Nephron progenitor cell (in vitro differentiated cells): Measurements from ENCODE around the gene MIEN1.
"Not testable (repeated sequence)": the region's sequence is repeated elsewhere in the genome, so short reads cannot be mapped to it uniquely, and the experiment has no call there.

Source experiments
- DNase-seq: peaks from one replicate; pipeline ENCODE4 v3.0.0; 2021
- H3K27ac Mint-ChIP-seq: 2 replicates; pipeline ENCODE4 v1.8.0; 2021; ENCODE audit warnings: mild to moderate bottlenecking, moderate library complexity, mixed read lengths
- H3K27me3 Mint-ChIP-seq: 2 replicates; pipeline ENCODE4 v1.8.0; 2021; ENCODE audit warnings: mild to moderate bottlenecking, low read depth, mixed read lengths; ENCODE audit not compliant: poor library complexity
- H3K36me3 Mint-ChIP-seq: 2 replicates; pipeline ENCODE4 v1.8.0; 2021; ENCODE audit warnings: low read depth, mixed read lengths
- H3K4me1 Mint-ChIP-seq: 2 replicates; pipeline ENCODE4 v1.8.0; 2021; ENCODE audit warnings: mixed read lengths
- H3K4me3 Mint-ChIP-seq: 2 replicates; pipeline ENCODE4 v1.8.0; 2021; ENCODE audit warnings: mild to moderate bottlenecking, moderate library complexity, mixed read lengths
- H3K9me3 Mint-ChIP-seq: 2 replicates; pipeline ENCODE4 v1.8.0; 2021; ENCODE audit warnings: mild to moderate bottlenecking, moderate library complexity, mixed read lengths
- CTCF ChIP-seq: fragments of 200-600 bp; sonication (generic); IDR thresholded peaks from 2 replicates; pipeline ENCODE4 v1.5.0; 2021; ENCODE audit warnings: antibody characterized with exemption

Gene MIEN1

GRCh38 chr17:39735882-39736281 lies 5.5 kb upstream of the MIEN1 start:
- H3K9me3 Mint-ChIP-seq = no peaks in the 10 kb centered on the region
- no peak for DNase-seq
- no peak overlapping the region for H3K27ac Mint-ChIP-seq
- TF ChIP-seq CTCF = no peak
- H3K36me3 Mint-ChIP-seq = no peaks in the 10 kb centered on the region
- H3K27me3 Mint-ChIP-seq = peaks cover 68% of the 10 kb centered on the region
- H3K4me3 Mint-ChIP-seq = no peak overlapping the region
- peaks cover 30% of the 10 kb centered on the region for H3K4me1 Mint-ChIP-seq

GRCh38 chr17:39732586-39732985 lies 2.3 kb upstream of the MIEN1 start:
- TF ChIP-seq CTCF = no peak
- H3K27me3 Mint-ChIP-seq = peaks cover 42% of the 10 kb centered on the region
- H3K4me1 Mint-ChIP-seq = peaks cover 15% of the 10 kb centered on the region
- no peaks in the 10 kb centered on the region for H3K9me3 Mint-ChIP-seq
- no peak overlapping the region for H3K27ac Mint-ChIP-seq
- H3K36me3 Mint-ChIP-seq = no peaks in the 10 kb centered on the region
- DNase-seq = no peak
- H3K4me3 Mint-ChIP-seq = no peak overlapping the region

- no peak for TF ChIP-seq CTCF
- Mint-ChIP-seq H3K4me1 (peaks cover 10% of the 10 kb centered on the region), H3K4me3 (peak overlapping the region; percentile 88), H3K9me3 (no peaks in the 10 kb centered on the region), H3K36me3 (peaks cover 5% of the 10 kb centered on the region), H3K27ac (no peak overlapping the region), H3K27me3 (peaks cover 21% of the 10 kb centered on the region)
- no peak for DNase-seq
Observed at GRCh38 chr17:39729280-39729851, 966 bp downstream of the MIEN1 start.

- no peak overlapping the region for H3K27ac Mint-ChIP-seq
- TF ChIP-seq CTCF = no peak
- no peak for DNase-seq
- H3K4me3 Mint-ChIP-seq = no peak overlapping the region
- H3K4me1 Mint-ChIP-seq = peaks cover 14% of the 10 kb centered on the region
- no peaks in the 10 kb centered on the region for H3K9me3 Mint-ChIP-seq
- peaks cover 18% of the 10 kb centered on the region for H3K36me3 Mint-ChIP-seq
- peaks cover 14% of the 10 kb centered on the region for H3K27me3 Mint-ChIP-seq
Observed at GRCh38 chr17:39727556-39727955, 2.8 kb downstream of the MIEN1 start.

GRCh38 chr17:39726617-39727016 lies 3.7 kb downstream of the MIEN1 start:
- no peak for DNase-seq
- no peak for TF ChIP-seq CTCF
- Mint-ChIP-seq H3K9me3 (no peaks in the 10 kb centered on the region), H3K4me3 (no peak overlapping the region), H3K4me1 (peaks cover 14% of the 10 kb centered on the region), H3K36me3 (peaks cover 18% of the 10 kb centered on the region), H3K27me3 (peaks cover 14% of the 10 kb centered on the region), H3K27ac (no peak overlapping the region)

- H3K27ac Mint-ChIP-seq, H3K4me3 Mint-ChIP-seq, DNase-seq, H3K27me3 Mint-ChIP-seq, H3K9me3 Mint-ChIP-seq: not testable (repeated sequence)
- Mint-ChIP-seq H3K4me1 (peaks cover 14% of the 10 kb centered on the region), H3K36me3 (peaks cover 18% of the 10 kb centered on the region)
Observed at GRCh38 chr17:39725923-39726322, 4.4 kb downstream of the MIEN1 start.
